ENCODE results near the gene MTA3. TPM values are rescaled to one million over a fixed set of nuclear protein-coding genes. Genes with fewer than 3 reads are reported as not detected.

MTA3 gene
- total and polyA plus RNA-seq, 10 donors = 11.6 to 42.9 (median 28.5) TPM

DNA sequence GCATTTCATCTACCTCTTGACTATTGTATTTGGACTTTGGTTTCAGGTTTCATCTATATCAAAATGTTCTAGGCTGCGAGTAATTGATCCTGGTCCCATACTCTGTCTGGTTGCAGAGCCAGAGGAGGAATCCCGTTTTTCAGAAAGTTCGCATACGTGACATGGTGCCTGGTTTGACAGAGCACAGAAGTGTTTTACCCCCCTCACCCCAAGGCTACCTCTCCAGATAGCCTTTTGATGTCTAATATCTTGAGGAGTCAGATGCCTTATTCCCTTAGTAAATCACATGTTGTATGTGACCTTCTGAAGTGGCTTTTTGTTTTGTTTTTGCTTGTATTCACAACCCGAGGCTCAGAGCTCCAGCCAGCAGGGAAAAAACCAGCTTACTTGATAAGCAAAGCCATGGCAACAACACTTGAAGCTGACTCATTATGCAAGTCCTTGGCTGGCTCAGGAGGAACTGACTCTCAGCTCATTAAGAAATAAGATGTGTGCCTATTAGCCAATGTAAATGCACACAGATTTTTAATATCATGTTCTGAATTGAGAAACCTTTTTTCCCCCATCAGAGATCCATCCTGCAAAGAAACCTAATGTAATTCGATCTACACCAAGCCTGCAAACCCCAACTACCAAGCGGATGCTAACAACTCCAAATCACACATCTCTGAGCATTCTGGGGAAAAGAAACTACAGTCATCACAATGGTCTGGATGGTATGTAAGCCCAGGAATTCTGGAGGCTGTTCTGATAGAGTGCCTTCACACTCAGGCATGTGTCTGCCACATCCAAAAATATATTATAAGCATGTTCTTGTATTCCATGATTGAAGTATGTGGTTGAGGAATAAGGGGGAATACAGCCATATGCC is 154.1 kb downstream of the MTA3 start:
- no peaks in the 10 kb centered on the region for H3K27me3 ChIP-seq (replicated peaks in 1 of 7)
- TF ChIP-seq POLR2AphosphoS5 (IDR thresholded peaks at IDR 0.05) (no peak), POLR2A (IDR thresholded peaks at IDR 0.05) (no peak)
- TF ChIP-seq, protein P1, sequence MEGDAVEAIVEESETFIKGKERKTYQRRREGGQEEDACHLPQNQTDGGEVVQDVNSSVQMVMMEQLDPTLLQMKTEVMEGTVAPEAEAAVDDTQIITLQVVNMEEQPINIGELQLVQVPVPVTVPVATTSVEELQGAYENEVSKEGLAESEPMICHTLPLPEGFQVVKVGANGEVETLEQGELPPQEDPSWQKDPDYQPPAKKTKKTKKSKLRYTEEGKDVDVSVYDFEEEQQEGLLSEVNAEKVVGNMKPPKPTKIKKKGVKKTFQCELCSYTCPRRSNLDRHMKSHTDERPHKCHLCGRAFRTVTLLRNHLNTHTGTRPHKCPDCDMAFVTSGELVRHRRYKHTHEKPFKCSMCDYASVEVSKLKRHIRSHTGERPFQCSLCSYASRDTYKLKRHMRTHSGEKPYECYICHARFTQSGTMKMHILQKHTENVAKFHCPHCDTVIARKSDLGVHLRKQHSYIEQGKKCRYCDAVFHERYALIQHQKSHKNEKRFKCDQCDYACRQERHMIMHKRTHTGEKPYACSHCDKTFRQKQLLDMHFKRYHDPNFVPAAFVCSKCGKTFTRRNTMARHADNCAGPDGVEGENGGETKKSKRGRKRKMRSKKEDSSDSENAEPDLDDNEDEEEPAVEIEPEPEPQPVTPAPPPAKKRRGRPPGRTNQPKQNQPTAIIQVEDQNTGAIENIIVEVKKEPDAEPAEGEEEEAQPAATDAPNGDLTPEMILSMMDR (IDR thresholded peaks at IDR 0.05 in 8 of 11, conservative IDR thresholded peaks at IDR 0.05 in 3 of 11) = no peak
- no peak for DNase-seq
- 64 to 69% (median 66%) methylated on average over 7 of the region's 7 CpGs for WGBS, 5 donors
- H3K36me3 ChIP-seq = peaks cover 0 to 26% (median 0%) of the 10 kb centered on the region in 6 donors
- H3K9me3 ChIP-seq = no peaks in the 10 kb centered on the region
- no peak overlapping the region for H3K4me3 ChIP-seq
- peaks cover 0 to 19% (median 0%) of the 10 kb centered on the region in 6 donors for H3K4me1 ChIP-seq
- intact Hi-C loops (cut with DNase I; ENCODE audit: low total_unique reads) = no loop called here
- no peak overlapping the region for H3K27ac ChIP-seq

DNA sequence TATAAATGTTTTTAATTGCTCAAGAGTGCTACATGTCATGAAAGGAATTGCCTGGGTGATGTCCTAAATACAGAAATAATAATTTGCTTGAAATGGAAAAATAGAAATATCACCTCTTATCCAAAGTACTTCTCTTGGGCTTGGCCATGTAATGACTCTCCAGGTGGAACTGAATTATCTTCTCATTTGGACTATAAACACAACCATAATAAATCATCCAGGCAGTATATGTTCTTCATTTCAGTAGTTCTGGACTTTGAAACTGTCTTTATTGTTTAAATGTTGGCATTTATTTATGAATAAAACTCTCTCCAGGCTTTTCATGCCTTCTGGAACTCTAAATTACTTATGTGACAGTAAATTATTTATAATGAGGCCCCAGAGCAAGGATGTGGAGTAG is 155.0 kb downstream of the MTA3 start:
- DNase-seq = no peak
- no peak overlapping the region for H3K27ac ChIP-seq
- intact Hi-C loops (cut with DNase I; ENCODE audit: low total_unique reads) = no loop called here

DNA sequence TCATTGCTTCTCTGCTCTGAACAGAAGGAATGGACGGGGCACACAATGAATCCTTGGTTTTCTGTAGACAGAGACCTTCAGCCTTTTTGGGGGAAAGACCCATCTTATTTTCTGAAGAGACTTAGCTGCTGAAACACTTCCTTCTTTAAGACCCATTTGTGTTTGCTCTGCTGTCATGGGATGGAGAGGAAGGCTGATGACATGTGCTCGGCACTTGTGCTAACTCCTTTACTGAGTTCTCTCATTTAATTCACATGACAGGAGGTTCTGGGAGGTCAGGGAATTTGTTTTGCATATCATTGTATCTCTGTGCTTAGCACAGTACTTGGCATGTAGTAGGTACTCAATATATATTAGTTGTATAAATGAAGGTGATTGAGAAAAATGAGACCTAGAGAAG is 156.5 kb downstream of the MTA3 start:
- Histone ChIP-seq H3K4me3 (no peak overlapping the region), H3K36me3 (peaks cover 0 to 31% (median 0%) of the 10 kb centered on the region in 6 donors), H3K27ac (no peak overlapping the region), H3K4me1 (peaks cover 0 to 19% (median 0%) of the 10 kb centered on the region in 6 donors), H3K9me3 (peaks cover 0 to 8% (median 6%) of the 10 kb centered on the region in 8 donors), H3K27me3 (replicated peaks in 1 of 7) (no peaks in the 10 kb centered on the region)
- WGBS, 5 donors = 83 to 97% (median 91%) methylated on average over 2 of the region's 2 CpGs
- DNase-seq = no peak
- intact Hi-C loops (cut with DNase I; ENCODE audit: low total_unique reads) = no loop called here
- TF ChIP-seq POLR2AphosphoS5 (IDR thresholded peaks at IDR 0.05) (no peak), POLR2A (IDR thresholded peaks at IDR 0.05) (no peak)
- TF ChIP-seq, protein P1 (IDR thresholded peaks at IDR 0.05 in 8 of 11, conservative IDR thresholded peaks at IDR 0.05 in 3 of 11) = no peak

More for the DNA sequence above, 155.0 kb downstream of the MTA3 start:
- no peaks in the 10 kb centered on the region for H3K27me3 ChIP-seq (replicated peaks in 1 of 7)
- no peak overlapping the region for H3K4me3 ChIP-seq
- H3K36me3 ChIP-seq = peaks cover 0 to 26% (median 0%) of the 10 kb centered on the region in 6 donors
- TF ChIP-seq, protein P1 (IDR thresholded peaks at IDR 0.05 in 8 of 11, conservative IDR thresholded peaks at IDR 0.05 in 3 of 11) = no peak
- TF ChIP-seq POLR2A (IDR thresholded peaks at IDR 0.05) (no peak), POLR2AphosphoS5 (IDR thresholded peaks at IDR 0.05) (no peak)
- peaks cover 0 to 19% (median 0%) of the 10 kb centered on the region in 6 donors for H3K4me1 ChIP-seq
- no peaks in the 10 kb centered on the region for H3K9me3 ChIP-seq

DNA sequence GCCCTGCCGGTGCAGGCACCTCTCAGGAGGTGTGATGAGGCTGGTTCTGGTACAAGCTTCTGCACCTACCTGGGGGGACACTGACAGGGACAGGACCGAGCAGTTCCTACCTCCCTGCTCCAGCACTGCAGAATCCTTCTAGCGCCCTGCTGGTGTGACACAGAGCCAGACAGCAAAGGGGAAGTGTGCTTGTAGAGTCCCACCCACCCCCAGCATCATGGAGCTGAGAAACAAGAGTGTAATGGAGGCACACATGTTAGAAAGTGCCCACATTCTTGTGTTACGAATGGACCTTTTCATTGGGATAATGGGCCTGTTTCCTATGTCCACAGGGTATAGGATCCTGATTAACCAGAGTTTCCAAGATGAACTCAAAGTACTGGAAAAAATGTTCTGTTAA is 157.2 kb downstream of the MTA3 start:
- 71 to 86% (median 80%) methylated on average over 4 of the region's 4 CpGs for WGBS, 5 donors
- intact Hi-C loops (cut with DNase I; ENCODE audit: low total_unique reads) = no loop called here
- no peak for DNase-seq

More for the DNA sequence above, 157.2 kb downstream of the MTA3 start:
- TF ChIP-seq POLR2AphosphoS5 (IDR thresholded peaks at IDR 0.05) (no peak), POLR2A (IDR thresholded peaks at IDR 0.05) (no peak)
- TF ChIP-seq, protein P1 (IDR thresholded peaks at IDR 0.05 in 8 of 11, conservative IDR thresholded peaks at IDR 0.05 in 3 of 11) = no peak
- Histone ChIP-seq H3K4me1 (peaks cover 0 to 19% (median 0%) of the 10 kb centered on the region in 6 donors), H3K27me3 (replicated peaks in 1 of 7) (no peaks in the 10 kb centered on the region), H3K27ac (no peak overlapping the region), H3K9me3 (peaks cover 0 to 14% (median 10%) of the 10 kb centered on the region in 8 donors), H3K36me3 (peaks cover 0 to 34% (median 0%) of the 10 kb centered on the region in 6 donors), H3K4me3 (no peak overlapping the region)
